K562 (cell line): Measurements from ENCODE around the gene SPRY4. TPM values are rescaled to one million over a fixed set of nuclear protein-coding genes. Genes with fewer than 3 reads are reported as not detected.

Experiments used
- ATF7 ChIP-seq: fragments of 450-650 bp; IDR thresholded peaks from 2 replicates; pipeline ENCODE4 v1.7.1; 2014; ENCODE audit warnings: mild to moderate bottlenecking, moderate library complexity
- BCL6 ChIP-seq: fragments of 250-450 bp; sonication (Bioruptor Pico); IDR thresholded peaks from 2 replicates; pipeline ENCODE4 v1.4.0; 2020
- EP300 ChIP-seq: IDR thresholded peaks from 2 replicates; pipeline ENCODE4 v1.6.1; 2012; ENCODE audit warnings: low read length, improper control_type of control experiment
- GATAD2B ChIP-seq: fragments of 450-650 bp; IDR thresholded peaks from 2 replicates; pipeline ENCODE4 v1.6.1; 2017; ENCODE audit warnings: mild to moderate bottlenecking, borderline replicate concordance
- HDAC2 ChIP-seq: fragments of 450-650 bp; IDR thresholded peaks from 2 replicates; pipeline ENCODE4 v1.6.1; 2016; ENCODE audit warnings: mild to moderate bottlenecking
- POLR2B ChIP-seq: fragments of 450-650 bp; IDR thresholded peaks from 2 replicates; pipeline ENCODE4 v1.6.1; 2018; ENCODE audit warnings: low read depth; ENCODE audit not compliant: partially characterized antibody
- TOE1 ChIP-seq, 2 experiments: fragments of 450-650 bp in 1 of 2; sonication (generic) in 1 of 2; formaldehyde crosslinking in 1 of 2; IDR thresholded peaks; 2 replicates each; pipeline versions ENCODE4 v1.7.1 to v1.8.0; 2016 to 2022; ENCODE audit warnings: borderline replicate concordance in 2 of 2, mild to moderate bottlenecking in 2 of 2, antibody characterized with exemption in 1 of 2, inconsistent platforms in 1 of 2, low read depth in 1 of 2, missing genetic modification reagents in 1 of 2, moderate library complexity in 1 of 2
- XRCC4 ChIP-seq: IDR thresholded peaks from one replicate; pipeline ENCODE4 v1.6.1; 2011; ENCODE audit not compliant: insufficient read depth, insufficient read length; ENCODE audit errors: extremely low read depth
- ZBTB17 ChIP-seq: fragments of 450-650 bp; formaldehyde crosslinking; IDR thresholded peaks from 2 replicates; pipeline ENCODE4 v1.4.0; 2020; ENCODE audit warnings: mild to moderate bottlenecking
- ZNF551 ChIP-seq: fragments of 250-450 bp; sonication (Bioruptor Pico); IDR thresholded peaks from 2 replicates; pipeline ENCODE4 v1.5.0; 2021; ENCODE audit warnings: mild to moderate bottlenecking, moderate library complexity
- ZNF644 ChIP-seq: fragments of 200-800 bp; sonication (Bioruptor generic); IDR thresholded peaks from 2 replicates; pipeline ENCODE4 v1.6.1; 2016; ENCODE audit warnings: low read depth, missing genetic modification characterization, missing compliant biosample characterization
- polyA plus RNA-seq, 8 experiments: library from polyadenylated mRNA; depleted of rRNA in 4 of 8; stranded (reverse) in 5 of 8; unstranded in 3 of 8; fragments of >200 nt; fragmentation: Nextera tagmentation in 2 of 8; fragmentation: Illumina TruSeq in 1 of 8; extraction: Ambion mirVana in 2 of 8; extraction: Trizol in 1 of 8; gene quantifications; 2 replicates each; pipeline versions ENCODE4 v1.2.1 to v1.2.3, GENCODE V29; 2011 to 2014; ENCODE audit warnings: inconsistent platforms in 1 of 8, missing spikeins in 1 of 8
- total RNA-seq, 7 experiments: library from RNA; depleted of rRNA in 6 of 7; stranded (reverse); fragments of >200 nt in 6 of 7; fragmentation: Illumina TruSeq in 2 of 7; extraction: Trizol in 2 of 7; gene quantifications; 2 replicates each; pipeline versions ENCODE4 v1.2.1 to v1.2.3, GENCODE V29; 2011 to 2021; ENCODE audit warnings: low replicate concordance in 1 of 7
- TF ChIP-seq, protein P1 (sequence below): sonication (generic); formaldehyde crosslinking; IDR thresholded peaks from 2 replicates; pipeline ENCODE4 v1.8.1; 2022; ENCODE audit warnings: missing genetic modification reagents
- TF ChIP-seq, protein P2 (sequence below), 2 experiments: fragments of 450-650 bp in 1 of 2; sonication (generic) in 1 of 2; formaldehyde crosslinking; conservative IDR thresholded peaks; 2 replicates each; pipeline versions ENCODE4 v1.4.0 to v1.8.1; 2020 to 2022; ENCODE audit warnings: mild to moderate bottlenecking in 1 of 2, missing genetic modification reagents in 1 of 2
- TF ChIP-seq, protein P3 (sequence below), 2 experiments: IDR thresholded peaks; 2 replicates each; pipeline ENCODE4 v1.6.1; 2012; ENCODE audit warnings: improper control_type of control experiment in 2 of 2, low read depth in 2 of 2, low read length in 2 of 2, borderline replicate concordance in 1 of 2
- TF ChIP-seq, protein P4 (sequence below): fragments of 250-450 bp; sonication (Bioruptor Pico); IDR thresholded peaks from 2 replicates; pipeline ENCODE4 v1.5.0; 2021
- TF ChIP-seq, protein P5 (sequence below): fragments of 250-450 bp; sonication (Bioruptor Pico); IDR thresholded peaks from 2 replicates; pipeline ENCODE4 v1.5.0; 2020; ENCODE audit warnings: mild to moderate bottlenecking, borderline replicate concordance
- TF ChIP-seq, protein P6 (sequence below): IDR thresholded peaks from 2 replicates; pipeline ENCODE4 v1.6.1; 2016; ENCODE audit warnings: missing genetic modification characterization, missing compliant biosample characterization

SPRY4 gene
- total and polyA plus RNA-seq, 9 of the 15 experiments (the other 6 are each of a cell fraction or from before 2014, with no cell fraction given): 2.6 to 24.2 (median 9.5) TPM

DNA sequence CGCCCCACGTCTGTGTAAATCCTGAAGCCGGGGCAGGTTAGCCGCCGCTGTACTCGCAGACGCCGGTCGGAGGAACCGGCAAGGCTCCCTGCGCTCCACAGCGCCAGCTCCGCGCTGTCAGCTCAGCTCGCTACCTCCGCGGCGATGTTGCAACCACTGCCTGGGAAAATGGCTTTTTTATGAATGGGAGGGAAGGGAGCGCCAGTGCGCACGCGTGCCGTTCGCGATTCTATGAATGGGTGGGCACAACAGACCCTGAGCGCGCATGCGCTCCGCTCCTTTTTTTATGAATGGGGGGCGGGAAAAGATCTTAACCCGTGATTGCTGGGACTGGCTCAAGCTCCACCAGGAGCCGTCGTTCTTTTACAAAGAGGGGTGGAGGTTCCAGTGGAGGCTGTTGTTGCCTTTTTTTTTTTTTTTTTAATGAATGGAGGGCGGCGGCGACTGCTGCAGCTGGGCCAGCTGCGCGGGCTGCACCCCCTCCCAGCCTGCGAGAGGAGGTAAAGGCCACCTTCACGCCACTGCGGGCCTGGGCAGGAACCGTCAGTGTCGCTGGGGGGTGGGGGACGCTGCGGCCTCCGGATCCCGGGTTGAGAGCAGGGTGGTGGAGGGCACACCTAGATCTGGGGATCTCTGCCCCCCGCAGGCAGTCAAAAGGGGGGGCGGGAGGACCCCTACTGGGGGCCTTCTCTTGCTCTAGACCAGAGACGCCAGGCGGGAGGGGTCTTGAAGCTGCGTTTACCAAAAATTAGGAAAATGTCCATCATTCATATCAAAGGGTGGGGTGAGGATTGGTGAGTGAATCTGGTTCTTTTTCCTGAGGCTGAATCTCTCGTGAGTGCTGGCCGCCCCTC is at the start of gene SPRY4 (continued):
- TF ChIP-seq, protein P1, sequence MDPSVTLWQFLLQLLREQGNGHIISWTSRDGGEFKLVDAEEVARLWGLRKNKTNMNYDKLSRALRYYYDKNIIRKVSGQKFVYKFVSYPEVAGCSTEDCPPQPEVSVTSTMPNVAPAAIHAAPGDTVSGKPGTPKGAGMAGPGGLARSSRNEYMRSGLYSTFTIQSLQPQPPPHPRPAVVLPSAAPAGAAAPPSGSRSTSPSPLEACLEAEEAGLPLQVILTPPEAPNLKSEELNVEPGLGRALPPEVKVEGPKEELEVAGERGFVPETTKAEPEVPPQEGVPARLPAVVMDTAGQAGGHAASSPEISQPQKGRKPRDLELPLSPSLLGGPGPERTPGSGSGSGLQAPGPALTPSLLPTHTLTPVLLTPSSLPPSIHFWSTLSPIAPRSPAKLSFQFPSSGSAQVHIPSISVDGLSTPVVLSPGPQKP (CRISPR knock-in tag): no peak
- TF ChIP-seq BCL6 (CRISPR knock-in tag): no peak
- no peak for TF ChIP-seq TOE1 (IDR thresholded peaks at IDR 0.05; ENCODE audit: borderline replicate concordance)
- no peak for TF ChIP-seq TOE1 (CRISPR knock-in tag; IDR thresholded peaks at IDR 0.05; ENCODE audit: borderline replicate concordance, low read depth)
- no peak; the same call in none of the 2 replicates for TF ChIP-seq EP300
- TF ChIP-seq, protein P2, sequence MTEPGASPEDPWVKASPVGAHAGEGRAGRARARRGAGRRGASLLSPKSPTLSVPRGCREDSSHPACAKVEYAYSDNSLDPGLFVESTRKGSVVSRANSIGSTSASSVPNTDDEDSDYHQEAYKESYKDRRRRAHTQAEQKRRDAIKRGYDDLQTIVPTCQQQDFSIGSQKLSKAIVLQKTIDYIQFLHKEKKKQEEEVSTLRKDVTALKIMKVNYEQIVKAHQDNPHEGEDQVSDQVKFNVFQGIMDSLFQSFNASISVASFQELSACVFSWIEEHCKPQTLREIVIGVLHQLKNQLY (CRISPR knock-in tag; conservative IDR thresholded peaks at IDR 0.05): no peak
- TF ChIP-seq POLR2B: peak; percentile 94
- TF ChIP-seq ATF7: peak; percentile 79
- 0 out of 2 replicates have a peak, but pooled peaks have one; percentile 9 for TF ChIP-seq HDAC2
- no peak for TF ChIP-seq GATAD2B
- TF ChIP-seq ZNF551 (CRISPR knock-in tag): no peak
- 0 out of 2 replicates have a peak, but pooled peaks have one; percentile 55 for TF ChIP-seq ZNF644 (tag)
- TF ChIP-seq, protein P3, sequence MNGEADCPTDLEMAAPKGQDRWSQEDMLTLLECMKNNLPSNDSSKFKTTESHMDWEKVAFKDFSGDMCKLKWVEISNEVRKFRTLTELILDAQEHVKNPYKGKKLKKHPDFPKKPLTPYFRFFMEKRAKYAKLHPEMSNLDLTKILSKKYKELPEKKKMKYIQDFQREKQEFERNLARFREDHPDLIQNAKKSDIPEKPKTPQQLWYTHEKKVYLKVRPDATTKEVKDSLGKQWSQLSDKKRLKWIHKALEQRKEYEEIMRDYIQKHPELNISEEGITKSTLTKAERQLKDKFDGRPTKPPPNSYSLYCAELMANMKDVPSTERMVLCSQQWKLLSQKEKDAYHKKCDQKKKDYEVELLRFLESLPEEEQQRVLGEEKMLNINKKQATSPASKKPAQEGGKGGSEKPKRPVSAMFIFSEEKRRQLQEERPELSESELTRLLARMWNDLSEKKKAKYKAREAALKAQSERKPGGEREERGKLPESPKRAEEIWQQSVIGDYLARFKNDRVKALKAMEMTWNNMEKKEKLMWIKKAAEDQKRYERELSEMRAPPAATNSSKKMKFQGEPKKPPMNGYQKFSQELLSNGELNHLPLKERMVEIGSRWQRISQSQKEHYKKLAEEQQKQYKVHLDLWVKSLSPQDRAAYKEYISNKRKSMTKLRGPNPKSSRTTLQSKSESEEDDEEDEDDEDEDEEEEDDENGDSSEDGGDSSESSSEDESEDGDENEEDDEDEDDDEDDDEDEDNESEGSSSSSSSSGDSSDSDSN (IDR thresholded peaks at IDR 0.05; ENCODE audit: borderline replicate concordance in 1 of 2, low read depth in 2 of 2, low read length in 2 of 2): peak; percentile 14 to 97; a peak in 2 of 4 replicates
- TF ChIP-seq, protein P4, sequence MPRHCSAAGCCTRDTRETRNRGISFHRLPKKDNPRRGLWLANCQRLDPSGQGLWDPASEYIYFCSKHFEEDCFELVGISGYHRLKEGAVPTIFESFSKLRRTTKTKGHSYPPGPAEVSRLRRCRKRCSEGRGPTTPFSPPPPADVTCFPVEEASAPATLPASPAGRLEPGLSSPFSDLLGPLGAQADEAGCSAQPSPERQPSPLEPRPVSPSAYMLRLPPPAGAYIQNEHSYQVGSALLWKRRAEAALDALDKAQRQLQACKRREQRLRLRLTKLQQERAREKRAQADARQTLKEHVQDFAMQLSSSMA (CRISPR knock-in tag): no peak
- TF ChIP-seq XRCC4: no peak
- TF ChIP-seq, protein P5, sequence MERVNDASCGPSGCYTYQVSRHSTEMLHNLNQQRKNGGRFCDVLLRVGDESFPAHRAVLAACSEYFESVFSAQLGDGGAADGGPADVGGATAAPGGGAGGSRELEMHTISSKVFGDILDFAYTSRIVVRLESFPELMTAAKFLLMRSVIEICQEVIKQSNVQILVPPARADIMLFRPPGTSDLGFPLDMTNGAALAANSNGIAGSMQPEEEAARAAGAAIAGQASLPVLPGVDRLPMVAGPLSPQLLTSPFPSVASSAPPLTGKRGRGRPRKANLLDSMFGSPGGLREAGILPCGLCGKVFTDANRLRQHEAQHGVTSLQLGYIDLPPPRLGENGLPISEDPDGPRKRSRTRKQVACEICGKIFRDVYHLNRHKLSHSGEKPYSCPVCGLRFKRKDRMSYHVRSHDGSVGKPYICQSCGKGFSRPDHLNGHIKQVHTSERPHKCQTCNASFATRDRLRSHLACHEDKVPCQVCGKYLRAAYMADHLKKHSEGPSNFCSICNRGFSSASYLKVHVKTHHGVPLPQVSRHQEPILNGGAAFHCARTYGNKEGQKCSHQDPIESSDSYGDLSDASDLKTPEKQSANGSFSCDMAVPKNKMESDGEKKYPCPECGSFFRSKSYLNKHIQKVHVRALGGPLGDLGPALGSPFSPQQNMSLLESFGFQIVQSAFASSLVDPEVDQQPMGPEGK: no peak
- TF ChIP-seq, protein P6, sequence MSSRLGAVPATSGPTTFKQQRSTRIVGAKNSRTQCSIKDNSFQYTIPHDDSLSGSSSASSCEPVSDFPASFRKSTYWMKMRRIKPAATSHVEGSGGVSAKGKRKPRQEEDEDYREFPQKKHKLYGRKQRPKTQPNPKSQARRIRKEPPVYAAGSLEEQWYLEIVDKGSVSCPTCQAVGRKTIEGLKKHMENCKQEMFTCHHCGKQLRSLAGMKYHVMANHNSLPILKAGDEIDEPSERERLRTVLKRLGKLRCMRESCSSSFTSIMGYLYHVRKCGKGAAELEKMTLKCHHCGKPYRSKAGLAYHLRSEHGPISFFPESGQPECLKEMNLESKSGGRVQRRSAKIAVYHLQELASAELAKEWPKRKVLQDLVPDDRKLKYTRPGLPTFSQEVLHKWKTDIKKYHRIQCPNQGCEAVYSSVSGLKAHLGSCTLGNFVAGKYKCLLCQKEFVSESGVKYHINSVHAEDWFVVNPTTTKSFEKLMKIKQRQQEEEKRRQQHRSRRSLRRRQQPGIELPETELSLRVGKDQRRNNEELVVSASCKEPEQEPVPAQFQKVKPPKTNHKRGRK: no peak
- no peak; the same call in 1 of the 2 replicates for TF ChIP-seq ZBTB17 (CRISPR knock-in tag)
